Naive thymus-derived CD8-positive, alpha-beta T cell (primary cell): ENCODE data around the gene FOXK2. TPM values are rescaled to one million over a fixed set of nuclear protein-coding genes. Genes with fewer than 3 reads are reported as not detected.
"Not testable (repeated sequence)": the region's sequence is repeated elsewhere in the genome, so short reads cannot be mapped to it uniquely, and the experiment has no call there.

ENCODE experiments used
- ATAC-seq, 2 donors: fragments of 150-1000 bp; cut with Tn5 transposase in 1 of 2; sonication (Bioruptor Pico), chemical (Tn5 transposase) in 1 of 2; 1 replicate in 1 of 2; 2 replicates in 1 of 2; pipeline ENCODE4 v1.10.0; 2021; ENCODE audit warnings: mild to moderate bottlenecking in 2 of 2, moderate library complexity in 2 of 2
- POLR2A ChIA-PET: fragments of 350-600 bp; sonication (Branson Sonifier 250); formaldehyde crosslinking; loops from one replicate; lab custom pipeline; 2021; ENCODE audit warnings: antibody characterized with exemption; lab: Charles Lee
- DNase-seq, 10 donors: peaks; one replicate each; pipeline versions ENCODE4 v3.0.0 to v3.0.0-alpha.2; 2020 to 2022
- H3K27ac Mint-ChIP-seq, 10 donors: one replicate each; pipeline ENCODE4 v1.8.0; 2020 to 2022; ENCODE audit warnings: mild to moderate bottlenecking in 10 of 10, mixed read lengths in 10 of 10, moderate library complexity in 4 of 10, inconsistent platforms in 1 of 10
- H3K27me3 Mint-ChIP-seq, 5 donors: one replicate each; pipeline ENCODE4 v1.8.0; 2021 to 2022; ENCODE audit warnings: mixed read lengths in 5 of 5
- H3K36me3 Mint-ChIP-seq, 3 donors: one replicate each; pipeline ENCODE4 v1.8.0; 2020 to 2022; ENCODE audit warnings: mixed read lengths in 3 of 3, mild to moderate bottlenecking in 2 of 3, inconsistent platforms in 1 of 3
- H3K4me1 Mint-ChIP-seq, 4 donors: one replicate each; pipeline ENCODE4 v1.8.0; 2021 to 2022; ENCODE audit warnings: mixed read lengths in 4 of 4
- H3K4me3 Mint-ChIP-seq, 10 donors: one replicate each; pipeline ENCODE4 v1.8.0; 2020 to 2022; ENCODE audit warnings: mild to moderate bottlenecking in 10 of 10, mixed read lengths in 10 of 10, moderate library complexity in 6 of 10, inconsistent platforms in 1 of 10
- H3K9me3 Mint-ChIP-seq, 9 donors: one replicate each; pipeline ENCODE4 v1.8.0; 2020 to 2022; ENCODE audit warnings: mixed read lengths in 9 of 9, mild to moderate bottlenecking in 3 of 9, inconsistent platforms in 1 of 9, moderate library complexity in 1 of 9
- polyA plus RNA-seq, 3 donors: library from polyadenylated mRNA; unstranded; fragments of 300-500 nt; fragmentation: Illumina TruSeq; gene quantifications; one replicate each; pipeline ENCODE4 v1.2.3, GENCODE V29; 2021
- total RNA-seq, 8 experiments: library from RNA in 2 of 8; stranded (reverse) in 2 of 8; gene quantifications; one replicate each; pipeline ENCODE4 v1.2.3 and lab custom pipeline; 2021 to 2026

The FOXK2 gene
- total and polyA plus RNA-seq, 5 experiments from 2014 or later, result 3.2 to 58.4 (median 5.7) TPM

GRCh38 chr17:82497483-82498405, 21.8 kb upstream of the FOXK2 start:
- no peaks in the 10 kb centered on the region for H3K27me3 Mint-ChIP-seq

GRCh38 chr17:82502207-82502606, 17.3 kb upstream of the FOXK2 start:
- Mint-ChIP-seq H3K27ac (no peak overlapping the region), H3K27me3 (no peaks in the 10 kb centered on the region), H3K4me1 (peaks cover 4 to 16% (median 9%) of the 10 kb centered on the region in 4 donors), H3K4me3 (no peak overlapping the region), H3K9me3 (no peaks in the 10 kb centered on the region), H3K36me3 (no peaks in the 10 kb centered on the region)
- POLR2A ChIA-PET, result interaction anchor here (0.7 to 1.8 kb wide), 3 partner anchors 9 to 71 kb away, joined by 3 to 5 read pairs (median 4); partner anchors contain the start of gene FOXK2
- DNase-seq (no peak), ATAC-seq (no peak)

More at GRCh38 chr17:82497483-82498405, 21.8 kb upstream of the FOXK2 start:
- Mint-ChIP-seq H3K27ac (peak overlapping the region in 9 of 10 donors; percentile 90 to 97 (median 93)), H3K4me3 (peak overlapping the region; percentile 82 to 96 (median 90)), H3K9me3 (no peaks in the 10 kb centered on the region), H3K4me1 (peaks cover 10 to 29% (median 25%) of the 10 kb centered on the region in 4 donors), H3K36me3 (no peaks in the 10 kb centered on the region)
- DNase-seq (peak; percentile 14 to 67 (median 46)), ATAC-seq (peak; percentile 47 to 61)
- POLR2A ChIA-PET, result interaction anchor here (0.5 to 4.8 kb wide), 9 partner anchors 12 to 567 kb away, joined by 3 to 42 read pairs (median 3); partner anchors contain the start of genes FOXK2 and NARF

- Mint-ChIP-seq H3K4me3 (no peak overlapping the region), H3K4me1 (peaks cover 0 to 10% (median 2%) of the 10 kb centered on the region in 4 donors), H3K27me3 (no peaks in the 10 kb centered on the region), H3K36me3 (no peaks in the 10 kb centered on the region), H3K27ac (no peak overlapping the region), H3K9me3 (no peaks in the 10 kb centered on the region)
- DNase-seq (no peak), ATAC-seq (no peak)
- POLR2A ChIA-PET, result interaction anchor here (0.7 to 1.8 kb wide), 4 partner anchors 10 to 231 kb away, joined by 3 to 5 read pairs (median 4); partner anchors contain the start of gene FOXK2
Observed at GRCh38 chr17:82503094-82503727, 16.3 kb upstream of the FOXK2 start.

GRCh38 chr17:82503728-82504308, 15.7 kb upstream of the FOXK2 start:
- Mint-ChIP-seq H3K4me1 (peaks cover 0 to 9% (median 1%) of the 10 kb centered on the region in 4 donors), H3K9me3 (no peaks in the 10 kb centered on the region), H3K27me3 (no peaks in the 10 kb centered on the region), H3K4me3 (no peak overlapping the region), H3K36me3 (no peaks in the 10 kb centered on the region), H3K27ac (no peak overlapping the region)
- DNase-seq (no peak), ATAC-seq (no peak)
- POLR2A ChIA-PET, result interaction anchor here (1.0 kb wide), 1 partner anchor 87 kb away, joined by 3 read pairs; no protein-coding TSS in a partner anchor

- no peak overlapping the region for H3K27ac Mint-ChIP-seq
- POLR2A ChIA-PET, result interaction anchor here (0.6 kb wide), 1 partner anchor 14 kb away, joined by 3 read pairs; no protein-coding TSS in a partner anchor
- no peak overlapping the region for H3K4me3 Mint-ChIP-seq
- ATAC-seq (no peak), DNase-seq (no peak)
- no peaks in the 10 kb centered on the region for H3K27me3 Mint-ChIP-seq
- H3K36me3 Mint-ChIP-seq, result no peaks in the 10 kb centered on the region
- peaks cover 0 to 4% (median 0%) of the 10 kb centered on the region in 4 donors for H3K4me1 Mint-ChIP-seq
- no peaks in the 10 kb centered on the region for H3K9me3 Mint-ChIP-seq
Observed at GRCh38 chr17:82505296-82505695, 14.2 kb upstream of the FOXK2 start.

- H3K27me3 Mint-ChIP-seq, POLR2A ChIA-PET, H3K36me3 Mint-ChIP-seq, H3K4me3 Mint-ChIP-seq, ATAC-seq, DNase-seq, H3K27ac Mint-ChIP-seq, H3K9me3 Mint-ChIP-seq, H3K4me1 Mint-ChIP-seq: not testable (repeated sequence)
Observed at GRCh38 chr17:82506402-82506801, 13.1 kb upstream of the FOXK2 start.

GRCh38 chr17:82507631-82508175, 11.8 kb upstream of the FOXK2 start:
- POLR2A ChIA-PET, result interaction anchor here (0.7 kb wide), 1 partner anchor 11 kb away, joined by 3 read pairs; no protein-coding TSS in a partner anchor
- Mint-ChIP-seq H3K27ac (no peak overlapping the region), H3K36me3 (no peaks in the 10 kb centered on the region), H3K9me3 (no peaks in the 10 kb centered on the region), H3K4me1 (peaks cover 0 to 4% (median 0%) of the 10 kb centered on the region in 4 donors), H3K4me3 (no peak overlapping the region), H3K27me3 (no peaks in the 10 kb centered on the region)
- no peak for ATAC-seq
- DNase-seq, result no peak

- H3K4me3 Mint-ChIP-seq, ATAC-seq, H3K4me1 Mint-ChIP-seq, H3K27ac Mint-ChIP-seq, H3K27me3 Mint-ChIP-seq, H3K9me3 Mint-ChIP-seq, H3K36me3 Mint-ChIP-seq, POLR2A ChIA-PET, DNase-seq: not testable (repeated sequence)
Observed at GRCh38 chr17:82511642-82512041, 7.9 kb upstream of the FOXK2 start.

GRCh38 chr17:82513864-82514263, 5.7 kb upstream of the FOXK2 start:
- H3K36me3 Mint-ChIP-seq, H3K4me3 Mint-ChIP-seq, H3K27ac Mint-ChIP-seq, DNase-seq, H3K27me3 Mint-ChIP-seq, ATAC-seq, H3K4me1 Mint-ChIP-seq, H3K9me3 Mint-ChIP-seq, POLR2A ChIA-PET: not testable (repeated sequence)

- H3K36me3 Mint-ChIP-seq, result no peaks in the 10 kb centered on the region
- POLR2A ChIA-PET, result interaction anchor here (0.7 to 1.0 kb wide), 2 partner anchors 10 to 214 kb away, joined by 4 read pairs; no protein-coding TSS in a partner anchor
- H3K4me3 Mint-ChIP-seq, result peak overlapping the region in 3 of 10 donors; percentile 12 to 20 (median 19)
- no peak overlapping the region for H3K27ac Mint-ChIP-seq
- no peaks in the 10 kb centered on the region for H3K27me3 Mint-ChIP-seq
- DNase-seq (no peak), ATAC-seq (no peak)
- peaks cover 11 to 16% (median 13%) of the 10 kb centered on the region in 4 donors for H3K4me1 Mint-ChIP-seq
- H3K9me3 Mint-ChIP-seq, result no peaks in the 10 kb centered on the region
Observed at GRCh38 chr17:82517230-82517865, 2.2 kb upstream of the FOXK2 start.

GRCh38 chr17:82519971-82520903, 705 bp downstream of the FOXK2 start:
- ATAC-seq (peak; percentile 20 to 31), DNase-seq (peak in 9 of 10 donors; percentile 13 to 49 (median 41))
- H3K27ac Mint-ChIP-seq, result peak overlapping the region; percentile 26 to 95 (median 90)
- POLR2A ChIA-PET, result interaction anchor here (0.6 to 2.8 kb wide), 14 partner anchors 7 to 497 kb away, joined by 3 to 42 read pairs (median 4); partner anchors contain the start of genes CENPX, LRRC45 and NARF
- H3K4me1 Mint-ChIP-seq, result peaks cover 17 to 35% (median 32%) of the 10 kb centered on the region in 4 donors
- no peaks in the 10 kb centered on the region for H3K9me3 Mint-ChIP-seq
- peak overlapping the region; percentile 84 to 97 (median 89) for H3K4me3 Mint-ChIP-seq
- no peaks in the 10 kb centered on the region for H3K36me3 Mint-ChIP-seq
- no peaks in the 10 kb centered on the region for H3K27me3 Mint-ChIP-seq
